Measurements from ENCODE around the gene MYOD1. TPM values are rescaled to one million over a fixed set of nuclear protein-coding genes. Genes with fewer than 3 reads are reported as not detected.

MYOD1 gene
- total and polyA plus RNA-seq, 2 of the 4 experiments (the other 2 are of a cell fraction) = not detected

- peaks cover 35% of the 10 kb centered on the region for H3K27me3 ChIP-seq (ENCODE audit: control insufficient read depth, insufficient read depth, low read length)
- H3K9ac ChIP-seq (ENCODE audit: low read depth, low read length) = no peak overlapping the region
- BruUV-seq (replicated peaks) = no TSS peak
- H3K56ac ChIP-seq (ENCODE audit: extremely low read depth, insufficient read depth, low read length) = no peak overlapping the region
- intact Hi-C loops (cut with micrococcal nuclease) (no loop called here), in situ Hi-C loops (cut with MboI; ENCODE audit: low sequenced_read_pairs) (no loop called here), dilution Hi-C loops (cut with HindIII; ENCODE audit: low sequenced_read_pairs, unreplicated experiment) (no loop called here)
- H3K4me3 ChIP-seq (ENCODE audit: insufficient read depth, low read depth, low read length) = no peak overlapping the region
- TF ChIP-seq MAZ (IDR thresholded peaks at IDR 0.05; ENCODE audit: borderline replicate concordance, low read depth, low read length) (no peak), CEBPB (IDR thresholded peaks at IDR 0.05; ENCODE audit: low read depth, low read length) (no peak), CHD1 (IDR thresholded peaks at IDR 0.05; ENCODE audit: low read depth, low read length) (no peak), ELK1 (IDR thresholded peaks at IDR 0.05; ENCODE audit: borderline replicate concordance, low read depth, low read length) (no peak), SMC3 (IDR thresholded peaks at IDR 0.05; ENCODE audit: low read depth, low read length) (no peak)
- no peaks in the 10 kb centered on the region for H3K79me1 ChIP-seq (ENCODE audit: low read depth in 1 of 2, low read length in 2 of 2)
- H4K8ac ChIP-seq (ENCODE audit: low read depth in 2 of 2, low read length in 2 of 2) = no peak overlapping the region
- no peak overlapping the region for H3K27ac ChIP-seq (ENCODE audit: insufficient read depth, low read length)
- ChIA-PET CTCF (no interaction called here), POLR2A (ENCODE audit: unreplicated experiment) (no interaction called here)
- no peak overlapping the region for H2AFZ ChIP-seq (replicated peaks; ENCODE audit: low read length, poor library complexity)
- H3K9me1 ChIP-seq (ENCODE audit: insufficient read depth, low read length) = no peaks in the 10 kb centered on the region
- H4K5ac ChIP-seq (ENCODE audit: low read depth, low read length) = no peak overlapping the region
- H2BK15ac ChIP-seq (ENCODE audit: low read depth, low read length) = no peak overlapping the region
- no peaks in the 10 kb centered on the region for H3K4me1 ChIP-seq (ENCODE audit: control insufficient read depth, insufficient read depth, low read length)
- DNase-seq (no peak), ATAC-seq (ENCODE audit: low read depth) (no peak)
- H2BK20ac ChIP-seq (ENCODE audit: low read depth, low read length) = no peak overlapping the region
- no peak overlapping the region for H2BK120ac ChIP-seq (ENCODE audit: low read depth, low read length)
- no peak overlapping the region for H3K4ac ChIP-seq (ENCODE audit: low read depth, low read length)
- H3K36me3 ChIP-seq (ENCODE audit: control insufficient read depth, insufficient read depth, low read length) = no peaks in the 10 kb centered on the region
- no peaks in the 10 kb centered on the region for H3K9me3 ChIP-seq (ENCODE audit: control insufficient read depth, insufficient read depth, low read length)
- no peak overlapping the region for H4K91ac ChIP-seq (ENCODE audit: insufficient read depth, low read depth, low read length)
- no peaks in the 10 kb centered on the region for H4K20me1 ChIP-seq (ENCODE audit: insufficient read depth, low read length)
- no peak overlapping the region for H3K4me2 ChIP-seq (ENCODE audit: low read depth, low read length)
- H3K18ac ChIP-seq (ENCODE audit: low read depth, low read length) = no peak overlapping the region
- WGBS, 2 experiments (ENCODE audit: extremely low coverage in 2 of 2, insufficient read length in 1 of 2) = no CpG with 5 or more reads among the region's 1 CpG
- H3K23ac ChIP-seq (ENCODE audit: low read depth, low read length) = no peak overlapping the region
- no peak overlapping the region for H2AK5ac ChIP-seq (ENCODE audit: low read depth, low read length)
- no peak overlapping the region for H2AK9ac ChIP-seq (replicated peaks; ENCODE audit: low read depth, low read length, poor library complexity)
- H2BK5ac ChIP-seq (ENCODE audit: low read depth, low read length, poor library complexity, severe bottlenecking) = no peak overlapping the region
- H3K14ac ChIP-seq (replicated peaks; ENCODE audit: low read depth, low read length) = no peak overlapping the region
Observed at GRCh38 chr11:17713851-17714250, 5.5 kb upstream of the MYOD1 start.
